Activated CD4-positive, alpha-beta T cell treated with anti-CD3 and anti-CD28 coated beads for 48 hours (primary cell): ENCODE measurements around the gene OGFOD3.
"Not testable (repeated sequence)": the region's sequence is repeated elsewhere in the genome, so short reads cannot be mapped to it uniquely, and the experiment has no call there.

Source experiments
- DNase-seq: peaks from one replicate; pipeline ENCODE4 v3.0.0-alpha.2; 2020

OGFOD3 gene

GRCh38 chr17:82432017-82432416 lies 13.6 kb upstream of the OGFOD3 start:
- no peak for DNase-seq

- DNase-seq: no peak
Measured at GRCh38 chr17:82429824-82430223, 11.4 kb upstream of the OGFOD3 start.

DNA sequence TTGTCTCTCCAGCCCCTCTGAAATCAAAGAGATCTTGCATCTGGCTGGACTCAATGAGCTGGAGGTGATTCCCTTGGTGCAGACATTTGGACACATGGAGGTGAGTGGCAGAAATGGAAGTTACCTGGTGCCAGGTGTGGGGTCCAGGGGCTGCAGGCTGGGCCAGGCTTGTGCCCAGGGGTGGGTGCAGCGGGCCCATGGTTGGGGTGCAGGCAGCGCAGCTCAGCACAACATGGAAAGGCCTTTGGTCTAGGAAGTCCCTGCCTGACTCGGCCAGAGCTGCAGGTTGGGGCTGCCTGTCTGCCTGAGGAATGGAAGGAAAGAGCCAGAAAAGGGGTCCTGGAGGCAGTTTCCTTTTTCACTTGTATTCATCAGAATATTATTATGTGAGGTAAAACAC lies 10.2 kb upstream of the OGFOD3 start:
- DNase-seq: no peak

GRCh38 chr17:82424863-82425159 lies 6.4 kb upstream of the OGFOD3 start:
- DNase-seq: no peak

DNA sequence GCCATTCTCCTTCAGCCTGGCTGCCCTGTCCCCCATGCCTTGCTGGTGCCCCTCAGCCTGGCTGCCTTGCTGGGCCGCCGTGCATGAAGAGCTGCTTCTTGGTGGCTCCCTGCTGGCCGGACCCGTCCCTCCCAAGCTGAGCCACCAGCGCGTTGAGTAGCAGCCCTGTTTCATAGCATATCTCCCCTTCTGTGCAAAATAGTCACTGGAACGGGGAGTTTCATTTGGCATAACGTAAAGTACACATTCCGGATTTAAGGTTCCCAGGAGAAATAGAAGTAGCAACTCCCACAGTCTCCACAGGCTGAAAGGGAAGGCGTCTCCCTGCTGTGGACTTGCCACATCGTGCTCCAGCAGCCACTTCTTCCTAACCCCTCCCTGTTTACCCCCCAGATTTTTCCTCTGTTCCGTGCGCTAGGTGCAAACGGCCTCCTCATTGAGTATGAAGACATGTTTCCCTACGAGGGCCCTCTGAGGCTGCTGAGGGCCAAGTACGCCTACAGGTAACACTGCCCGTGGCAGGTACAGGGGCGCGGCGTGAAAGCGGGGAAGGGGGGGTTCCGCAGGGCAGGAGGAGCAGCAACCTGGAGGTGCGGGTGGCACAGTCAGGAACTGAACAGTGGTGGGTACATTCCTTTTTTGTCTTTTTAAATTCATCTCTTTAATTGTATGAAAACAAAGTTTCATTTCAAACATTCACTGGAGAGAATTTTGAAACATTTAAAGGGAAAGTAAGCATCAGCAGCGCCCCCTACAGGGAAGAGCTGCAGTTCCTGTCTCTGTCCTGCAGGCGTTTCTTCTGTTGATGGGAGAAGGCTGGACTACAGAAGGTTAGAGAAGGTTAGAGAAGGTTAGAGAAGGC lies 5.8 kb upstream of the OGFOD3 start:
- peak; percentile 78 for DNase-seq

DNA sequence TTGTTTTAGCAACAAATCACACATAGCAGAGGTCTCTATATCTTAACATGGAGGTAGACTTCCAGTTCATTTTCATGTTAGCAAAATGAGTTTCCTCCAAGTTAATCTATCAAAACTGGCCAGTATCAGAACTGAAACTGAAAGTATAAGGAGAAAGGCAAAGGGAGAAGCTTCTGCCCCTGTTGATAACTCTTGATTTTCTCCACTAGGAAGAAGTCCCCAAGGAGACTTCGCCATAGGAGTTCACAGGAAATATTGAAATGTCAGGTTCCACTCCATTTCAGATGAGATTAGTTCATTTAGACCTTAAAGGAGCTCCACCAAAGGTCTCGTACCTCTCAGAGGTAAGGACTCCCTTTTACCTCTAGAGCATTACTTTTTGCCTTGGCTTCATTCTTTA lies 1.2 kb upstream of the OGFOD3 start:
- no peak for DNase-seq

- peak; percentile 45 for DNase-seq
Measured at GRCh38 chr17:82416771-82417170, 1.6 kb downstream of the OGFOD3 start.

DNA sequence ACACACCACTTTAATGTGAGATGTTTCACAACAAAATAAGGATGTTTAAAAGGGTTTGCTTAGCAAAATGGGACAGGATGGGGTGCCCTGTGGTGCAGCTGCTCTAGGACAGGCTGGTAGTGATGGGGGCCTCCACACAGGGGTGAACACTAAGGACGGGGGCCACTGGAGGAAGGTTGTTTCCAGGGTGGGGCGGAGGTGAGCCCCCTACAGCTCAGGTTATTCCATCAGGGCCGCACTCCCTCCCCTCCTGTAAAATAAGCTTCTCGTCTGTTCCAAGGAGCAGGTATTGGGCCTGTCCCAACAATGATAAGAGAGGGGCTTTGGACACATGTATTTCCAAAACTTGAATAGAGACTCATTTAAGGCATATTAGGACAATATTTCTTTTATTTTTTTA lies 2.1 kb downstream of the OGFOD3 start:
- no peak for DNase-seq

- DNase-seq: no peak
Measured at GRCh38 chr17:82415786-82416185, 2.6 kb downstream of the OGFOD3 start.

DNA sequence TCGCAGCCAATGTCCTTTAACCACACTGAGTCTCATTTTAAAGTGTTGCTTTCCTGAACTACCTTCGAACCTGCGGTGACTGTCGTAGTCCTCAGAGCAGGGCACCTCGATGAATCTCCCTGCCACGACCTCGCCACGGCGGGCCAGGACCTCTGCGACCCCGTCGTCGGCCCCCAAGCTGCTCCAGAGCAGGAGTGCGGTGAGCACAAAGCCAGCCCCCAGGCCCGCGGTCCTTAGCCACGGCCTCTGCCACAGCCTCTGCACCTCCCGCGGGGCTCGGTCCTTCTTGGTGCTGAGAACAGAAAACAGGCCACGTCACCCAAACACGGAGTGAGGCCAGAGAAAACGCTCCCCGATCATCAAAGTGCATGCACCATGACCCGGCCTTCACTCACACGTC lies 3.0 kb downstream of the OGFOD3 start:
- no peak for DNase-seq

DNA sequence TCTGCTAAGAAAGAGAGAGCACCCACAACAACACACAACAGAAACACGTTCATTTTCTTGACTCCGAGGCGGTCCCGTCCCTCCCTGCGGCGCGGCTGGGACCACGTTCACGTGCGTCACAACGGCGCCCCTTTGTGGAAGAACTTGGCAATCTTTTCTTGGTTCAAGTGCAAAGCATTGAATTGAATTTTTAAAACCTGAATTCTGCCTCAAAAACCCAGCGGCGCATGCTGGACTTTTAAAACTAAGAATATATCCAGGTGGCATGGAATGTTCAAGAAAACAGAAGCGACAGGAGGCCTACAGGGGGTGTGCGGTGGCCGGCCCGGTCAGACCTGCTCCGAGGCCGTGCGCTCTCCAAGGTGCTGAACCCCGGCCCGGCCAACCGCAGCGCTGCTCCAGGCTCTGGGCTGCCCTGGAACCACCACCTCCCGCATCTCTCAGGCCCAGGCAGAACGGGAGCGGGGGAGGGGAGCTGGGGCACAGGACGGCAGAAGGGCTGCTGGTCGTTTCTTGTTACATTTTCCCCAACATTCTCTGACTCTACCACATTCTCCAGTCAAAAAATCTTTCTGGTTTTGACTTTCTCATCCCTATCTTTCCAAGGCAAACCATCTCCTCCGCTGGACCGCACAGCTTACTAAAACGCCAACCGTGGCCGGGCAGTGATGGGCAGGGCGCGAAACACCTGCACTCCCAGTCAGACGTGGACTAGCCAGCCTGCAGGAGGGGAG lies 3.7 kb downstream of the OGFOD3 start:
- peak; percentile 86 for DNase-seq

- no peak for DNase-seq
Measured at GRCh38 chr17:82412535-82413520, 5.6 kb downstream of the OGFOD3 start.

DNA sequence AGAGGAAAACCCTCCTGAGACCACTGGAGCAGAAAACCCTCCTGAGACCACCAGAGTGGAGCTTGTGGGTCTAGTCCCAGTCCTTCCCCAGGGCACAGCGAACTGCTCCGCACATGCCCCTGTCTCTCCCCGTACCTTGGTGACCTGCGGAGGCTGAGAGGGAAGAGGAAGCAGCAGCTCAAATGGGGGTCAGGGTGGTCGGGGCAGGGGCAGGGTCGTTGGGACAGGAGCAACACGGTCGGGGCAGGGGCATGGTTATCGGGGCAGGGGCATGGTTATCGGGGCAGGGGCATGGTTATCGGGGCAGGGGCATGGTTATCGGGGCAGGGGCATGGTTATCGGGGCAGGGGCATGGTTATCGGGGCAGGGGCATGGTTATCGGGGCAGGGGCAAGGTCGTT lies 6.3 kb downstream of the OGFOD3 start:
- not testable (repeated sequence) for DNase-seq

- no peak for DNase-seq
Measured at GRCh38 chr17:82411396-82412053, 6.9 kb downstream of the OGFOD3 start.

GRCh38 chr17:82410014-82410716 lies 8.2 kb downstream of the OGFOD3 start:
- DNase-seq: no peak

DNA sequence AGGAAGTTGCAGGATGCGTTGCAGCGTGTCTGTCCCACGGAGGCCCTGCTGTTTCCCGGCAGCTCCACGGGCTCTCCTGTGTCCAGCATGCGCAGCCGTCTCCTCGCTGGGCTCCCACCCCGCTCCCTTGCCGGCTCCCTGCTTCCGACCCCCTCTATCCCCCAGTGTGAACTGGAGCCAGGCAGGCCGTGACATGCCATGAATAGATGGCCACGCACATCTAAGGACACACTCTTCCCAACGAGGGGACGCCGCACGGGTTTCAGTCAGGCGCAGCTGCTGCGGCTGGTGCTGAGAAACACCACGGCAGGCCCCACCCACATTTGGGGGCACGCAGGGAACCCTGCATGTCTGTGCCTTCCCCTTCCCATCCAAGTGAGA lies 9.5 kb downstream of the OGFOD3 start:
- no peak for DNase-seq

DNA sequence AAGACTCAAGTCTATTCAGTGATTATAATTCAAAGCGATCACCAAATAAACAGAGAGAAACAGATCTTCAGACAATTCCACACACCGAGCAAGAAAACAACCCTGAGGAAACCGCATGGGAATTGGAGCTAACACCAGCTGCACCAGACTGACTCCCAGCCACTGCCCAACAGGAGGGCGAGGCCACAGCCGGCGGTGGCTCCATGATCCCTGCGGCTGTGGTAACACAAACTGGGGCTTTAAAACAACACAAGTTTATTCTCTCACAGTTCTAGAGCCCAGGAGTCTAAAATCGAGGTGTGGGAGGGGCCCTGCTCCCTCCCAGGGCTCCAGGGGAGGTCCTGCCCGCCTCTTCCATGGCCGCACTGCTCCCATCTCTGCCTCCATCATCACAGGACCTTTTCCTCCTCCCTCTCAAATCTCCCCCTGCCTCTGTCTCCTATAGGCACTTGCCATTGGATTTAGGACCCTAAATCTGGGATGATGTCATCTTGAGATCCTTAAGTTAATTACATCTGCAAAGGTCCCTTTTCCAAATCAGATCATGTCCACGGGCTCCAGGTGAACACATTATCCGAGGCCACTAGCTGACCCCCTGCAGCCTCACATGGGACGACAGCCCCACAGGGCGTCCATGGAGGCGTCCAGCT lies 10.0 kb downstream of the OGFOD3 start:
- no peak for DNase-seq

DNA sequence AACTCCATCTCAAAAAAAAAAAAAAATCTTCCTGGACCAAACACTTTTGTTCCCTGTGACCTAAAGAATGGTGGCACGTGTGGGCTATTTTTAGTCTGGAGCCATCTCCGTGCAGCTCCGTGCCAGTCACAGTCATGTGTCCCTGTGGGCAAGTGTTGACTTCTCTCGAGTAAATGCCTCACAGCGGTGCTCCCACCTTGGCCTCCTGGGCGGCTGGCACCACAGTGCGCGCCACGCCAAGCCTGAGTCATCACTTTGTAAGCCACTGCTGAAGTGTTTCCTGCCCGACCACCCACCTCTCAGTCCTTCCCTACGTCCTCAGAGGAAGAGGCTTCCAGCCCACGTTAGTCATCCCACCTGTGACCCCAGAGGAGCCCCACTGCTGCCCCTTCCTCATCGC lies 11.1 kb downstream of the OGFOD3 start:
- DNase-seq: no peak

DNA sequence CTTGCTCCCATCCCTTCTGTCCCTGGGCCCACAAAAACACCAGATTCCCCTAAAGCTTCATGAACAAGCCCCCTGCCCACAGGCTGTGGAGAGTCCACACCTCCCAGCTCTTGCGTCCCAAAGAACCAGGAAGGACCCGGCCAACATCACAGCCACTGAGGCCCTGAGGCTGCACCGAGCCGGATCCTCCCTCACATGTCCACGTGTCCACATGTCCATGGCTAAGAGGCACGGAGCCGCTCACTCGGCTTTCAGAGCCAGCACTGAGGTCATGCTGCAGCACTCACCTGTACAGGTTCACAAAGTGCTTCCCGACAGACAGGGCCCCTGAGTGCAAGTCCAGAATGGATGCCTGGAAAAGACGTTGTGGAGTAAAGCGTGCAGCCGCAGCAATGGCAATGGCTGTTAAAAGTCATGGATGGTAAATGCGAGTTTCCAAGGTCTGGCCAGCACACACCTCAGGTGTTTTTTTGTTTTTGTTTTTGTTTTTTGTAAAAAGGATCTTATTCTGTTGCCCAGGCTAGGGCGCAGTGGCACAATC lies 12.2 kb downstream of the OGFOD3 start:
- DNase-seq: no peak

- no peak for DNase-seq
Measured at GRCh38 chr17:82405051-82405450, 13.3 kb downstream of the OGFOD3 start.
